ENCODE results near the gene CIAO3.

DNA sequence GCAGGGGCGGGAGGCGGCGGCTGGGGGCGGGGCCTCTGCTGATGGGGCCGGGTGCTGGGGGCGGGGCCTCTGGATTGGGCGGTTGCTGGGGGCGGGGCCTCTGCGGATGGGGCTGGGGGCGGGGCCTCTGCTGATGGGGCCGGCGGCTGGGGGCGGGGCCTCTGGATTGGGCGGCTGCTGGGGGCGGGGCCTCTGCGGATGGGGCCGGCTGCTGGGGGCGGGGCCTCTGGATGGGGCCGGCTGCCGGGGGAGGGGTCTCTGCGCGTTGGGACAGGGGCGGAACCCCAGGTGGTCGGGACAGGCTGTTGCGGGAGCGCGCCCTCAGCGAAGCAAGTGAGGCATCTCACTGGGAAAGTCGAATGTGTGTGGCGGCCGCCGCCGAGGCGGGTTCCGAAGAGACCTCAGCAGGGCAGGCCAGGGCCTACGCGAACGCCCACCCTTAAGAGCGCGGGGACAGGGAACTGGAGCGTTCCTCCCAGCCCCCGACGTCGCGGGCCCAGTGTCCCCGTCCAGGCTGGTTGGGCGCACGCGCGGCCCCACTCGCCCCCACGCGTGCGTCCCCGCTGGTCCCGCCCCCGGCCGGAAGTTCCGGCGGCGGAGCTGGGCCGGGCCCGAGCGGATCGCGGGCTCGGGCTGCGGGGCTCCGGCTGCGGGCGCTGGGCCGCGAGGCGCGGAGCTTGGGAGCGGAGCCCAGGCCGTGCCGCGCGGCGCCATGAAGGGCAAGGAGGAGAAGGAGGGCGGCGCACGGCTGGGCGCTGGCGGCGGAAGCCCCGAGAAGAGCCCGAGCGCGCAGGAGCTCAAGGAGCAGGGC, 60.8 kb downstream of the CIAO3 start, which contains the start of gene STUB1:
- TF ChIP-seq ZNF138 (CRISPR knock-in tag; conservative IDR thresholded peaks at IDR 0.05) (no peak), NFATC4 (CRISPR knock-in tag; IDR thresholded peaks at IDR 0.05) (no peak)
- TF ChIP-seq, protein P1, sequence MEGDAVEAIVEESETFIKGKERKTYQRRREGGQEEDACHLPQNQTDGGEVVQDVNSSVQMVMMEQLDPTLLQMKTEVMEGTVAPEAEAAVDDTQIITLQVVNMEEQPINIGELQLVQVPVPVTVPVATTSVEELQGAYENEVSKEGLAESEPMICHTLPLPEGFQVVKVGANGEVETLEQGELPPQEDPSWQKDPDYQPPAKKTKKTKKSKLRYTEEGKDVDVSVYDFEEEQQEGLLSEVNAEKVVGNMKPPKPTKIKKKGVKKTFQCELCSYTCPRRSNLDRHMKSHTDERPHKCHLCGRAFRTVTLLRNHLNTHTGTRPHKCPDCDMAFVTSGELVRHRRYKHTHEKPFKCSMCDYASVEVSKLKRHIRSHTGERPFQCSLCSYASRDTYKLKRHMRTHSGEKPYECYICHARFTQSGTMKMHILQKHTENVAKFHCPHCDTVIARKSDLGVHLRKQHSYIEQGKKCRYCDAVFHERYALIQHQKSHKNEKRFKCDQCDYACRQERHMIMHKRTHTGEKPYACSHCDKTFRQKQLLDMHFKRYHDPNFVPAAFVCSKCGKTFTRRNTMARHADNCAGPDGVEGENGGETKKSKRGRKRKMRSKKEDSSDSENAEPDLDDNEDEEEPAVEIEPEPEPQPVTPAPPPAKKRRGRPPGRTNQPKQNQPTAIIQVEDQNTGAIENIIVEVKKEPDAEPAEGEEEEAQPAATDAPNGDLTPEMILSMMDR (IDR thresholded peaks at IDR 0.05), result no peak
- TF ChIP-seq, protein P2, sequence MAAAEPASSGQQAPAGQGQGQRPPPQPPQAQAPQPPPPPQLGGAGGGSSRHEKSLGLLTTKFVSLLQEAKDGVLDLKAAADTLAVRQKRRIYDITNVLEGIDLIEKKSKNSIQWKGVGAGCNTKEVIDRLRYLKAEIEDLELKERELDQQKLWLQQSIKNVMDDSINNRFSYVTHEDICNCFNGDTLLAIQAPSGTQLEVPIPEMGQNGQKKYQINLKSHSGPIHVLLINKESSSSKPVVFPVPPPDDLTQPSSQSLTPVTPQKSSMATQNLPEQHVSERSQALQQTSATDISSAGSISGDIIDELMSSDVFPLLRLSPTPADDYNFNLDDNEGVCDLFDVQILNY (CRISPR knock-in tag; IDR thresholded peaks at IDR 0.05), result 0 out of 2 replicates have a peak, but pooled peaks have one; percentile 62
